Measurements from ENCODE around the gene MBD3L3. TPM values are rescaled to one million over a fixed set of nuclear protein-coding genes. Genes with fewer than 3 reads are reported as not detected.

The MBD3L3 gene
- polyA plus RNA-seq, 1 donor from 2014 or later = not detected

- H3K27me3 ChIP-seq (ENCODE audit: insufficient read depth, low read depth, low read length) = no peaks in the 10 kb centered on the region
- H3K27ac ChIP-seq (ENCODE audit: low read length) = no peak overlapping the region
- no peaks in the 10 kb centered on the region for H4K20me1 ChIP-seq (ENCODE audit: insufficient read depth)
- no peaks in the 10 kb centered on the region for H3F3A ChIP-seq (ENCODE audit: insufficient read depth, low read length, poor library complexity, severe bottlenecking)
- TF ChIP-seq MXI1 (conservative IDR thresholded peaks at IDR 0.05; ENCODE audit: poor library complexity, severe bottlenecking) = no peak
- TF ChIP-seq, protein P1, sequence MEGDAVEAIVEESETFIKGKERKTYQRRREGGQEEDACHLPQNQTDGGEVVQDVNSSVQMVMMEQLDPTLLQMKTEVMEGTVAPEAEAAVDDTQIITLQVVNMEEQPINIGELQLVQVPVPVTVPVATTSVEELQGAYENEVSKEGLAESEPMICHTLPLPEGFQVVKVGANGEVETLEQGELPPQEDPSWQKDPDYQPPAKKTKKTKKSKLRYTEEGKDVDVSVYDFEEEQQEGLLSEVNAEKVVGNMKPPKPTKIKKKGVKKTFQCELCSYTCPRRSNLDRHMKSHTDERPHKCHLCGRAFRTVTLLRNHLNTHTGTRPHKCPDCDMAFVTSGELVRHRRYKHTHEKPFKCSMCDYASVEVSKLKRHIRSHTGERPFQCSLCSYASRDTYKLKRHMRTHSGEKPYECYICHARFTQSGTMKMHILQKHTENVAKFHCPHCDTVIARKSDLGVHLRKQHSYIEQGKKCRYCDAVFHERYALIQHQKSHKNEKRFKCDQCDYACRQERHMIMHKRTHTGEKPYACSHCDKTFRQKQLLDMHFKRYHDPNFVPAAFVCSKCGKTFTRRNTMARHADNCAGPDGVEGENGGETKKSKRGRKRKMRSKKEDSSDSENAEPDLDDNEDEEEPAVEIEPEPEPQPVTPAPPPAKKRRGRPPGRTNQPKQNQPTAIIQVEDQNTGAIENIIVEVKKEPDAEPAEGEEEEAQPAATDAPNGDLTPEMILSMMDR (IDR thresholded peaks at IDR 0.05; ENCODE audit: poor library complexity, severe bottlenecking) = no peak
- peaks cover 33% of the 10 kb centered on the region for H3K9me3 ChIP-seq (ENCODE audit: low read length)
- H2AFZ ChIP-seq (ENCODE audit: low read depth, low read length) = no peak overlapping the region
- H3K9ac ChIP-seq (ENCODE audit: low read length) = no peak overlapping the region
- H3K79me2 ChIP-seq (replicated peaks; ENCODE audit: insufficient read depth, low read length) = no peaks in the 10 kb centered on the region
- H3K36me3 ChIP-seq (ENCODE audit: insufficient read depth, low read length) = peaks cover 53% of the 10 kb centered on the region
- no peak overlapping the region for H3K4me2 ChIP-seq (ENCODE audit: low read length)
- no peaks in the 10 kb centered on the region for H3K9me2 ChIP-seq (ENCODE audit: insufficient read depth, low read length)
- H3K4me3 ChIP-seq (ENCODE audit: low read length) = no peak overlapping the region
Measured at GRCh38 chr19:7078008-7078407, 19.5 kb upstream of the MBD3L3 start.

DNA sequence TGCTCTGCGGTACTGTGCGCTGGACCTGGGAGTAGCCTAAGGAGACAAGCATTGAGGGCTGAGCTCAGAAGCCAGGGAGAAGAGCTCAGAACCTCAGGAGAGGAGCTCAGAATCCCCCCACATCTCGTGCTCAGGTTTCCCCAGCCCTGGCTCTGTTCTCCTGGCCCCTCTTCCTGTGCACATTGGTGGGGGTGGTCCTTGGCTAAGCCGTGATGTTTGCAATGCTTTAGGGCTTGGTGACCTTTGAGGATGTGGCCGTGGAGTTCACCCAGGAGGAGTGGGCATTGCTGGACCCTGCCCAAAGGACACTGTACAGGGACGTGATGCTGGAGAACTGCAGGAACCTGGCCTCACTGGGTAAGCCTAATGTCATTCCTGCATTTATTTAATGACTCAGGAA is 17.7 kb upstream of the MBD3L3 start:
- H3F3A ChIP-seq (ENCODE audit: insufficient read depth, low read length, poor library complexity, severe bottlenecking) = no peaks in the 10 kb centered on the region
- no peak overlapping the region for H3K4me3 ChIP-seq (ENCODE audit: low read length)
- peaks cover 35% of the 10 kb centered on the region for H3K36me3 ChIP-seq (ENCODE audit: insufficient read depth, low read length)
- no peak overlapping the region for H3K9ac ChIP-seq (ENCODE audit: low read length)
- H2AFZ ChIP-seq (ENCODE audit: low read depth, low read length) = no peak overlapping the region
- no peaks in the 10 kb centered on the region for H3K79me2 ChIP-seq (replicated peaks; ENCODE audit: insufficient read depth, low read length)
- H3K27me3 ChIP-seq (ENCODE audit: insufficient read depth, low read depth, low read length) = no peaks in the 10 kb centered on the region
- no peak overlapping the region for H3K27ac ChIP-seq (ENCODE audit: low read length)
- no peaks in the 10 kb centered on the region for H4K20me1 ChIP-seq (ENCODE audit: insufficient read depth)
- no peaks in the 10 kb centered on the region for H3K9me2 ChIP-seq (ENCODE audit: insufficient read depth, low read length)
- TF ChIP-seq, protein P1 (IDR thresholded peaks at IDR 0.05; ENCODE audit: poor library complexity, severe bottlenecking) = no peak
- TF ChIP-seq EZH2 (IDR thresholded peaks at IDR 0.05; ENCODE audit: borderline replicate concordance, insufficient read depth, low read length, poor library complexity, severe bottlenecking) = no peak
- H3K4me2 ChIP-seq (ENCODE audit: low read length) = no peak overlapping the region
- peaks cover 18% of the 10 kb centered on the region for H3K9me3 ChIP-seq (ENCODE audit: low read length)

DNA sequence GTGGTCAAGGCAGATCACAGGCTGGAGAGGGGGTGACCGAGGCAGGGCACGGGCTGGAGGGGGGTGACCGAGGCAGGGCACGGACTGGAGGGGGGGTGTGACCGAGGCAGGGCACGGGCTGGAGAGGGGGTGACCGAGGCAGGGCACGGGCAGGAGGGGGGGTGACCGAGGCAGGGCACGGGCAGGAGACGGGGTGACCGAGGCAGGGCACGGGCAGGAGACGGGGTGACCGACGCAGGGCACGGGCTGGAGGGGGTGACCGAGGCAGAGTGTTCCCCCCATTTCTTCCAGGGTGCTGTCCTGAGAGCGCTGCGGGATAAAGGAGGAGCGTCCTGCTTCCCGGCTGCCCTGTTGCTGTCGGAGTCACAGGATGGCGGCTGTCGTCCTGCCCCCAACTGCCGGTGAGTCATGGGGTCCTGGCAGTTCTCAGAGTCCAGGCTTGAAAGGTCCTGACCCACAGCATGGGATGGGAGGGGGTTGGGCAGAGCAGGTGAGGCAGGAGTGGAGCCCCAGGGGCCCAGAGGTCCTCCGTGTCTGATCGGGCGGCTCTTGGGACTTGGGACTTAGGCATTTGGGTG is 16.3 kb upstream of the MBD3L3 start:
- no peaks in the 10 kb centered on the region for H3K27me3 ChIP-seq (ENCODE audit: insufficient read depth, low read depth, low read length)
- H4K20me1 ChIP-seq (ENCODE audit: insufficient read depth) = no peaks in the 10 kb centered on the region
- peaks cover 23% of the 10 kb centered on the region for H3K36me3 ChIP-seq (ENCODE audit: insufficient read depth, low read length)
- H3K9me2 ChIP-seq (ENCODE audit: insufficient read depth, low read length) = no peaks in the 10 kb centered on the region
- peaks cover 8% of the 10 kb centered on the region for H3K79me2 ChIP-seq (replicated peaks; ENCODE audit: insufficient read depth, low read length)
- TF ChIP-seq EZH2 (IDR thresholded peaks at IDR 0.05; ENCODE audit: borderline replicate concordance, insufficient read depth, low read length, poor library complexity, severe bottlenecking) (no peak), MXI1 (conservative IDR thresholded peaks at IDR 0.05; ENCODE audit: poor library complexity, severe bottlenecking) (no peak), TAF1 (IDR thresholded peaks at IDR 0.05; ENCODE audit: low read depth) (no peak), POLR2AphosphoS5 (IDR thresholded peaks at IDR 0.05) (no peak), SMC3 (conservative IDR thresholded peaks at IDR 0.05; ENCODE audit: poor library complexity) (no peak), RAD21 (conservative IDR thresholded peaks at IDR 0.05) (no peak), EP300 (conservative IDR thresholded peaks at IDR 0.05; ENCODE audit: poor library complexity, severe bottlenecking) (no peak)
- TF ChIP-seq, protein P2, sequence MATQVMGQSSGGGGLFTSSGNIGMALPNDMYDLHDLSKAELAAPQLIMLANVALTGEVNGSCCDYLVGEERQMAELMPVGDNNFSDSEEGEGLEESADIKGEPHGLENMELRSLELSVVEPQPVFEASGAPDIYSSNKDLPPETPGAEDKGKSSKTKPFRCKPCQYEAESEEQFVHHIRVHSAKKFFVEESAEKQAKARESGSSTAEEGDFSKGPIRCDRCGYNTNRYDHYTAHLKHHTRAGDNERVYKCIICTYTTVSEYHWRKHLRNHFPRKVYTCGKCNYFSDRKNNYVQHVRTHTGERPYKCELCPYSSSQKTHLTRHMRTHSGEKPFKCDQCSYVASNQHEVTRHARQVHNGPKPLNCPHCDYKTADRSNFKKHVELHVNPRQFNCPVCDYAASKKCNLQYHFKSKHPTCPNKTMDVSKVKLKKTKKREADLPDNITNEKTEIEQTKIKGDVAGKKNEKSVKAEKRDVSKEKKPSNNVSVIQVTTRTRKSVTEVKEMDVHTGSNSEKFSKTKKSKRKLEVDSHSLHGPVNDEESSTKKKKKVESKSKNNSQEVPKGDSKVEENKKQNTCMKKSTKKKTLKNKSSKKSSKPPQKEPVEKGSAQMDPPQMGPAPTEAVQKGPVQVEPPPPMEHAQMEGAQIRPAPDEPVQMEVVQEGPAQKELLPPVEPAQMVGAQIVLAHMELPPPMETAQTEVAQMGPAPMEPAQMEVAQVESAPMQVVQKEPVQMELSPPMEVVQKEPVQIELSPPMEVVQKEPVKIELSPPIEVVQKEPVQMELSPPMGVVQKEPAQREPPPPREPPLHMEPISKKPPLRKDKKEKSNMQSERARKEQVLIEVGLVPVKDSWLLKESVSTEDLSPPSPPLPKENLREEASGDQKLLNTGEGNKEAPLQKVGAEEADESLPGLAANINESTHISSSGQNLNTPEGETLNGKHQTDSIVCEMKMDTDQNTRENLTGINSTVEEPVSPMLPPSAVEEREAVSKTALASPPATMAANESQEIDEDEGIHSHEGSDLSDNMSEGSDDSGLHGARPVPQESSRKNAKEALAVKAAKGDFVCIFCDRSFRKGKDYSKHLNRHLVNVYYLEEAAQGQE (IDR thresholded peaks at IDR 0.05; ENCODE audit: borderline replicate concordance) = no peak
- TF ChIP-seq, protein P1 (IDR thresholded peaks at IDR 0.05; ENCODE audit: poor library complexity, severe bottlenecking) = no peak
- H3K9me3 ChIP-seq (ENCODE audit: low read length) = peaks cover 10% of the 10 kb centered on the region
- no peaks in the 10 kb centered on the region for H3F3A ChIP-seq (ENCODE audit: insufficient read depth, low read length, poor library complexity, severe bottlenecking)
- H3K27ac ChIP-seq (ENCODE audit: low read length) = no peak overlapping the region
- H3K9ac ChIP-seq (ENCODE audit: low read length) = no peak overlapping the region
- no peak overlapping the region for H2AFZ ChIP-seq (ENCODE audit: low read depth, low read length)
- no peak overlapping the region for H3K4me3 ChIP-seq (ENCODE audit: low read length)
- H3K4me2 ChIP-seq (ENCODE audit: low read length) = no peak overlapping the region

Measured in neural cell (in vitro differentiated cells).